OCI-LY7 (cell line): ENCODE measurements around the gene COX7B. TPM values are rescaled to one million over a fixed set of nuclear protein-coding genes. Genes with fewer than 3 reads are reported as not detected.
"Not testable (repeated sequence)": the region's sequence is repeated elsewhere in the genome, so short reads cannot be mapped to it uniquely, and the experiment has no call there.

Experiments
- BruUV-seq: library from RNA; stranded (reverse); fragments of 400-500 nt; replicated peaks from 2 replicates; lab custom pipeline; 2021; lab: Mats Ljungman, UMichigan
- CTCF ChIA-PET: fragments of 300-600 bp; sonication (Branson Sonifier 250); formaldehyde crosslinking; loops from one replicate; lab custom pipeline; 2022; ENCODE audit warnings: antibody characterized with exemption; ENCODE audit not compliant: unreplicated experiment; lab: Charles Lee
- POLR2A ChIA-PET: fragments of 300-600 bp; sonication (Branson Sonifier 250); formaldehyde crosslinking; loops from one replicate; lab custom pipeline; 2022; ENCODE audit warnings: antibody characterized with exemption; lab: Charles Lee
- DNase-seq: peaks from one replicate; pipeline ENCODE4 v3.0.0-alpha.2; 2015; ENCODE audit warnings: low spot score
- H2AFZ ChIP-seq: fragments of 200-600 bp; sonication (generic), shearing (Covaris generic); 2 replicates; pipeline ENCODE4 v1.6.1; 2014; ENCODE audit warnings: mild to moderate bottlenecking, antibody characterized with exemption, low read length, moderate library complexity
- H3K27ac ChIP-seq: fragments of 200-600 bp; sonication (generic); 2 replicates; pipeline ENCODE4 v1.5.1; 2014; ENCODE audit warnings: mixed run types, low read depth, mild to moderate bottlenecking, moderate library complexity, low read length, inconsistent platforms; ENCODE audit not compliant: poor library complexity, severe bottlenecking
- H3K36me3 ChIP-seq: fragments of 200-600 bp; sonication (generic); 2 replicates; pipeline ENCODE4 v1.6.1; 2014; ENCODE audit warnings: mild to moderate bottlenecking, antibody characterized with exemption, low read length, moderate library complexity, mixed read lengths; ENCODE audit not compliant: insufficient read depth
- H3K4me1 ChIP-seq: fragments of 200-600 bp; sonication (generic); 2 replicates; pipeline ENCODE4 v1.5.1; 2014; ENCODE audit warnings: mild to moderate bottlenecking, low read length; ENCODE audit not compliant: insufficient read depth, poor library complexity, severe bottlenecking
- H3K4me2 ChIP-seq: fragments of 200-600 bp; sonication (generic); 2 replicates; pipeline ENCODE4 v1.6.1; 2014; ENCODE audit warnings: mild to moderate bottlenecking, low read length
- H3K4me3 ChIP-seq: fragments of 200-600 bp; sonication (generic); 2 replicates; pipeline ENCODE4 v1.5.1; 2014; ENCODE audit warnings: mild to moderate bottlenecking, low read depth, low read length; ENCODE audit not compliant: poor library complexity, severe bottlenecking
- H3K79me2 ChIP-seq: fragments of 200-600 bp; sonication (generic); 2 replicates; pipeline ENCODE4 v1.6.1; 2016; ENCODE audit warnings: low read depth, mild to moderate bottlenecking, low read length, moderate library complexity, mixed read lengths; ENCODE audit not compliant: insufficient read depth
- H3K9me2 ChIP-seq: fragments of 200-600 bp; sonication (generic); 2 replicates; pipeline ENCODE4 v1.6.1; 2016; ENCODE audit warnings: mild to moderate bottlenecking, low read length, mixed read lengths; ENCODE audit not compliant: insufficient read depth
- H3K9me3 ChIP-seq: fragments of 200-600 bp; sonication (generic); 2 replicates; pipeline ENCODE4 v1.6.1; 2014; ENCODE audit warnings: mild to moderate bottlenecking, mixed run types, low read length, mixed read lengths
- H4K20me1 ChIP-seq: fragments of 200-600 bp; sonication (generic); 2 replicates; pipeline ENCODE4 v1.6.1; 2014; ENCODE audit warnings: mild to moderate bottlenecking, antibody characterized with exemption, low read length, moderate library complexity, mixed read lengths; ENCODE audit not compliant: insufficient read depth
- EZH2phosphoT487 ChIP-seq: fragments of 200-600 bp; sonication (generic); IDR thresholded peaks from 2 replicates; pipeline ENCODE4 v1.6.1; 2018; ENCODE audit warnings: low read depth, borderline replicate concordance, mild to moderate bottlenecking, mixed run types, antibody characterized with exemption, low read length, moderate library complexity, mixed read lengths
- intact Hi-C: fragments of 100-400 bp; cut with micrococcal nuclease; formaldehyde crosslinking; loops from one replicate; pipeline ENCODE4 v1.10.0; 2022; ENCODE audit not compliant: unreplicated experiment
- total RNA-seq, 2 experiments: library from RNA; depleted of rRNA in 1 of 2; stranded (reverse); fragments of >200 nt in 1 of 2; shearing (Covaris generic) in 1 of 2; gene quantifications; 2 replicates each; pipeline ENCODE4 v1.2.3, GENCODE V29; 2014 to 2022
- TF ChIP-seq, protein P1 (sequence below): fragments of 200-600 bp; sonication (generic); conservative IDR thresholded peaks from 2 replicates; pipeline ENCODE4 v1.5.1; 2014; ENCODE audit warnings: mild to moderate bottlenecking, antibody characterized with exemption, low read length, moderate library complexity, mixed read lengths

The COX7B gene
- total RNA-seq, 2 experiments from 2014 or later = 199 to 256 TPM

DNA sequence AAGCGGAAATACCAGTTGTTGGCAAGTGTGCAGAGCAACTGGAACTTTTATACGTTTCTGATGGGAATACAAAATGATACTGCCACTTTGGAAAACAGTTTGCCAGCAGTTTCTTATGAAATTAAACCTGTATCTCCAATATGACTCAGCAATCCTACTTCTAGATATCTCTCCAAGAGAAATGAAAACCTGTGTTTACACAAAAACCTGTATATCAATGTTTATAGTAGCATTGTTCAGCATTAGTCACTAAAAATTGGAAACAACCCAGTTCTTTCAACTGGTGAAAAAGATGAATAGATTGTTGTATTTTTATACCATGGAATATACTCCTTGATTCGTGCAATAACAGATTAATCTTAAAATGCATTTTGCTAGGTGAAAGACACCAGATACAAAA, 38.0 kb downstream of the COX7B start:
- Histone ChIP-seq H4K20me1 (no peaks in the 10 kb centered on the region), H3K4me1 (peaks cover 3% of the 10 kb centered on the region), H3K4me3 (no peak overlapping the region), H3K27ac (no peak overlapping the region), H3K36me3 (no peaks in the 10 kb centered on the region), H3K9me3 (no peaks in the 10 kb centered on the region), H2AFZ (no peak overlapping the region), H3K9me2 (no peaks in the 10 kb centered on the region), H3K79me2 (no peaks in the 10 kb centered on the region), H3K4me2 (no peak overlapping the region)
- ChIA-PET CTCF (no interaction called here), POLR2A (no interaction called here)
- BruUV-seq = no TSS peak
- DNase-seq = no peak
- no peak for TF ChIP-seq EZH2phosphoT487
- TF ChIP-seq, protein P1, sequence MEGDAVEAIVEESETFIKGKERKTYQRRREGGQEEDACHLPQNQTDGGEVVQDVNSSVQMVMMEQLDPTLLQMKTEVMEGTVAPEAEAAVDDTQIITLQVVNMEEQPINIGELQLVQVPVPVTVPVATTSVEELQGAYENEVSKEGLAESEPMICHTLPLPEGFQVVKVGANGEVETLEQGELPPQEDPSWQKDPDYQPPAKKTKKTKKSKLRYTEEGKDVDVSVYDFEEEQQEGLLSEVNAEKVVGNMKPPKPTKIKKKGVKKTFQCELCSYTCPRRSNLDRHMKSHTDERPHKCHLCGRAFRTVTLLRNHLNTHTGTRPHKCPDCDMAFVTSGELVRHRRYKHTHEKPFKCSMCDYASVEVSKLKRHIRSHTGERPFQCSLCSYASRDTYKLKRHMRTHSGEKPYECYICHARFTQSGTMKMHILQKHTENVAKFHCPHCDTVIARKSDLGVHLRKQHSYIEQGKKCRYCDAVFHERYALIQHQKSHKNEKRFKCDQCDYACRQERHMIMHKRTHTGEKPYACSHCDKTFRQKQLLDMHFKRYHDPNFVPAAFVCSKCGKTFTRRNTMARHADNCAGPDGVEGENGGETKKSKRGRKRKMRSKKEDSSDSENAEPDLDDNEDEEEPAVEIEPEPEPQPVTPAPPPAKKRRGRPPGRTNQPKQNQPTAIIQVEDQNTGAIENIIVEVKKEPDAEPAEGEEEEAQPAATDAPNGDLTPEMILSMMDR = no peak
- intact Hi-C loops = no loop called here

DNA sequence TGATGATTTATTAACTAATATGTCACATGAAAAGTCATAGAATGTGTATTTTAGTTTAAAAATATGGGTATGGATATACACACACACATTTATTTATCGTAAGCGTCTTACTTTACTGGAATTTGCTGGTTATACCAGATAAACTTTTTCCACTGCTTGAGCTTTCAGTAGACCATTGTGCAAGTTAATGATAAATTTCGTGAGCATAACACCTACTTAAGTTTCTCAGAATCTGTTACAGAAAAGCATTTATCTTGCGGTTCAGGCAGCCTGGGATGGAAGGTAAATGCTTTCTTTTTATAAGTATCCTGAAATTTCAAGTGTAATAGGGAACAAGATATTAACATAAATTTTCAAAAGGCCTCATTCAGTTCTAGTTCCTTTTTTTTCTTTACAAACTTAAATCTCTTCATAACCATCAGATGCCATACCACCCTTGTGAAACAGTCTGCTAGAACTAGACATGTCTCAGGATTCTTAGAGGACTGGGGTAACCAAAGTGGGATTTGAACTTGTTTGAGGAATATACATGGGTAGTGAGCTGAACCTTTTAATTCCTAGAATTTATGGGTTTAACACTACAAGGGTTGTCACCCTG, 38.9 kb downstream of the COX7B start:
- CTCF ChIA-PET = no interaction called here
- no peak for DNase-seq
- no peak for TF ChIP-seq EZH2phosphoT487
- TF ChIP-seq, protein P1 = no peak
- Histone ChIP-seq H3K36me3 (no peaks in the 10 kb centered on the region), H3K4me3 (no peak overlapping the region), H3K9me2 (no peaks in the 10 kb centered on the region), H3K27ac (no peak overlapping the region), H3K79me2 (no peaks in the 10 kb centered on the region), H4K20me1 (no peaks in the 10 kb centered on the region), H3K4me1 (peaks cover 12% of the 10 kb centered on the region), H2AFZ (no peak overlapping the region), H3K4me2 (no peak overlapping the region), H3K9me3 (no peaks in the 10 kb centered on the region)
- POLR2A ChIA-PET = interaction anchor here (0.7 kb wide), 1 partner anchor 301 kb away, joined by 3 read pairs; no protein-coding TSS in a partner anchor
- intact Hi-C loops = no loop called here
- BruUV-seq = no TSS peak

DNA sequence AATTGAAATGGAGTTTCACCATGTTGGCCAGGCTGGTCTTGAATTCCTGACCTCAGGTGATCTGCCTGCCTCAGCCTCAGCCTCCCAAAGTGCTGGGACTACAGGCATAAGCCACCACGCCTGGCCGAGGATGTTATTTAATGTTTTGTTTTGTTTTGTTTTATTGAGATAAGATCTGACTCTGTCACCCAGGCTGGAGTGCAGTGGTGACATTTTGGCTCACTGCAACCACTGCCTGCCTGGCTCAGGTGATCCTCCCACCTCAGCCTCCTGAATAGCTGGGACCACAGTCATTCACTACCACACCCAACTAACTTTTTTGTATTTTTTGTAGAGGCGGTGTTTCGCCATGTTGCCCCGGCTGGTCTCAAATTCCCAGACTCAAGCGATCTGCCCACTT, 45.8 kb downstream of the COX7B start:
- H3K27ac ChIP-seq, DNase-seq, H3K36me3 ChIP-seq, H2AFZ ChIP-seq, intact Hi-C loops, POLR2A ChIA-PET, H3K9me2 ChIP-seq, CTCF ChIA-PET, H3K4me2 ChIP-seq, BruUV-seq, H4K20me1 ChIP-seq, H3K4me3 ChIP-seq, H3K9me3 ChIP-seq, H3K79me2 ChIP-seq: not testable (repeated sequence)
- H3K4me1 ChIP-seq = peaks cover 17% of the 10 kb centered on the region
